Astrocyte (in vitro differentiated cells and primary cell): ENCODE data around the gene PRM3. TPM values are rescaled to one million over a fixed set of nuclear protein-coding genes. Genes with fewer than 3 reads are reported as not detected.

Experiments
- DNase-seq: peaks from one replicate; pipeline ENCODE4 v3.0.0-alpha.2; 2010; ENCODE audit warnings: low read depth
- FAIRE-seq: peaks from 2 replicates; lab custom pipeline; 2011; peaks lifted over from hg19 to GRCh38; lab: Jason Lieb, UNC
- H2AFZ ChIP-seq: 2 replicates; pipeline ENCODE4 v1.6.0; 2012; ENCODE audit warnings: low read depth, low read length, inconsistent platforms
- H3K27ac ChIP-seq: 2 replicates; pipeline ENCODE4 v1.5.1; 2011; ENCODE audit warnings: low read depth, low read length, inconsistent platforms
- H3K27me3 ChIP-seq: 2 replicates; pipeline ENCODE4 v1.6.0; 2011; ENCODE audit warnings: low read length, inconsistent platforms; ENCODE audit not compliant: insufficient read depth
- H3K36me3 ChIP-seq: 2 replicates; pipeline ENCODE4 v1.5.1; 2011; ENCODE audit warnings: low read length, inconsistent platforms; ENCODE audit not compliant: insufficient read depth
- H3K4me1 ChIP-seq: 2 replicates; pipeline ENCODE4 v1.5.1; 2011; ENCODE audit warnings: low read length, inconsistent platforms; ENCODE audit not compliant: insufficient read depth
- H3K4me2 ChIP-seq: 2 replicates; pipeline ENCODE4 v1.6.0; 2012; ENCODE audit warnings: low read length, inconsistent platforms
- H3K4me3 ChIP-seq: 2 replicates; pipeline ENCODE4 v1.5.1; 2011; ENCODE audit warnings: low read depth, mild to moderate bottlenecking, low read length, inconsistent platforms; ENCODE audit not compliant: insufficient read depth
- H3K79me2 ChIP-seq: 2 replicates; pipeline ENCODE4 v1.6.0; 2012; ENCODE audit warnings: mild to moderate bottlenecking, low read length, inconsistent platforms; ENCODE audit not compliant: insufficient read depth
- H3K9ac ChIP-seq: 2 replicates; pipeline ENCODE4 v1.6.0; 2012; ENCODE audit warnings: mild to moderate bottlenecking, low read length, inconsistent platforms
- H3K9me3 ChIP-seq: 2 replicates; pipeline ENCODE4 v1.5.1; 2012; ENCODE audit warnings: low read depth, mild to moderate bottlenecking, low read length, inconsistent platforms; ENCODE audit not compliant: insufficient read depth
- H4K20me1 ChIP-seq: 2 replicates; pipeline ENCODE4 v1.6.0; 2012; ENCODE audit warnings: low read length, inconsistent platforms; ENCODE audit not compliant: insufficient read depth
- H3K27ac Mint-ChIP-seq: one replicate; pipeline ENCODE4 v1.8.0; 2021; ENCODE audit warnings: mild to moderate bottlenecking, mixed read lengths; ENCODE audit not compliant: unreplicated experiment
- H3K27me3 Mint-ChIP-seq: one replicate; pipeline ENCODE4 v1.8.0; 2021; ENCODE audit warnings: low read depth, mixed read lengths; ENCODE audit not compliant: unreplicated experiment
- H3K36me3 Mint-ChIP-seq: one replicate; pipeline ENCODE4 v1.8.0; 2021; ENCODE audit warnings: low read depth, mixed read lengths; ENCODE audit not compliant: unreplicated experiment
- H3K4me1 Mint-ChIP-seq: one replicate; pipeline ENCODE4 v1.8.0; 2021; ENCODE audit warnings: low read depth, mixed read lengths; ENCODE audit not compliant: unreplicated experiment
- H3K4me3 Mint-ChIP-seq: one replicate; pipeline ENCODE4 v1.8.0; 2021; ENCODE audit warnings: mild to moderate bottlenecking, moderate library complexity, mixed read lengths; ENCODE audit not compliant: unreplicated experiment
- H3K9me3 Mint-ChIP-seq: one replicate; pipeline ENCODE4 v1.8.0; 2021; ENCODE audit warnings: mild to moderate bottlenecking, mixed read lengths; ENCODE audit not compliant: unreplicated experiment
- CTCF ChIP-seq: IDR thresholded peaks from 2 replicates; pipeline ENCODE4 v1.5.1; 2011; ENCODE audit warnings: low read depth, mild to moderate bottlenecking, inconsistent platforms, low read length, moderate library complexity; ENCODE audit not compliant: insufficient read depth
- EZH2 ChIP-seq: IDR thresholded peaks from 2 replicates; pipeline ENCODE4 v1.6.1; 2012; ENCODE audit warnings: mild to moderate bottlenecking, low read length, inconsistent platforms; ENCODE audit not compliant: insufficient read depth
- microRNA-seq: library from miRNA; unstranded; fragments of <30 nt; microRNA quantifications from one replicate; pipeline ENCODE4 v1.2.0, GENCODE V29; 2020
- total RNA-seq: library from RNA; stranded (reverse); gene quantifications from 2 replicates; pipeline ENCODE4 v1.2.1, GENCODE V29; 2021

The PRM3 gene
- total RNA-seq, 1 donor from 2014 or later = not detected

GRCh38 chr16:11224894-11225676, 48.3 kb downstream of the PRM3 start:
- Histone ChIP-seq H2AFZ (no peak overlapping the region), H3K4me3 (no peak overlapping the region), H4K20me1 (no peaks in the 10 kb centered on the region), H3K9ac (no peak overlapping the region), H3K4me1 (no peaks in the 10 kb centered on the region), H3K79me2 (no peaks in the 10 kb centered on the region), H3K4me2 (no peak overlapping the region), H3K36me3 (no peaks in the 10 kb centered on the region), H3K27me3 (no peaks in the 10 kb centered on the region), H3K9me3 (no peaks in the 10 kb centered on the region), H3K27ac (no peak overlapping the region)
- FAIRE-seq (no peak), DNase-seq (no peak)
- Mint-ChIP-seq H3K36me3 (no peaks in the 10 kb centered on the region), H3K27me3 (peaks cover 24% of the 10 kb centered on the region), H3K4me1 (no peaks in the 10 kb centered on the region), H3K27ac (no peak overlapping the region), H3K9me3 (no peaks in the 10 kb centered on the region), H3K4me3 (no peak overlapping the region)
- no peak for TF ChIP-seq CTCF
- TF ChIP-seq EZH2 = no peak

- Mint-ChIP-seq H3K36me3 (no peaks in the 10 kb centered on the region), H3K4me3 (no peak overlapping the region), H3K4me1 (no peaks in the 10 kb centered on the region), H3K9me3 (no peaks in the 10 kb centered on the region), H3K27me3 (peaks cover 25% of the 10 kb centered on the region), H3K27ac (no peak overlapping the region)
- Histone ChIP-seq H3K27me3 (no peaks in the 10 kb centered on the region), H4K20me1 (no peaks in the 10 kb centered on the region), H3K27ac (no peak overlapping the region), H3K36me3 (no peaks in the 10 kb centered on the region), H2AFZ (no peak overlapping the region), H3K9ac (no peak overlapping the region), H3K4me2 (no peak overlapping the region), H3K4me1 (no peaks in the 10 kb centered on the region), H3K9me3 (no peaks in the 10 kb centered on the region), H3K79me2 (no peaks in the 10 kb centered on the region), H3K4me3 (no peak overlapping the region)
- no peak for DNase-seq
- TF ChIP-seq EZH2 (no peak), CTCF (no peak)
- FAIRE-seq = no peak
Measured at GRCh38 chr16:11224096-11224893, 49.1 kb downstream of the PRM3 start.

Small RNA genes within 50 kb of the gene (microRNA-seq; reads per million reads assigned to microRNA genes)
- gene MIR548H2 = not detected

Other genes starting within 250 kb of the PRM3 start
- 16.0 and 20.2 TPM in 2 replicates for gene SOCS1, start 17.4 kb downstream of the PRM3 start, total RNA-seq
- not detected in 2 replicates for gene TNP2, start 4.3 kb downstream of the PRM3 start, total RNA-seq
- not detected in 2 replicates for gene PRM2, start 2.9 kb upstream of the PRM3 start, total RNA-seq
- gene PRM1, start 7.7 kb upstream of the PRM3 start, total RNA-seq = not detected in 2 replicates
- gene RMI2, start 71.8 kb upstream of the PRM3 start, total RNA-seq = 6.9 and 7.8 TPM in 2 replicates